H1 (cell line): Measurements from ENCODE around the gene SCN3A. TPM values are rescaled to one million over a fixed set of nuclear protein-coding genes. Genes with fewer than 3 reads are reported as not detected.

Source experiments
- CTCF ChIA-PET: fragments of 300-600 bp; sonication (Branson Sonifier 250); formaldehyde crosslinking; loops from one replicate; lab custom pipeline; 2021; ENCODE audit not compliant: partially characterized antibody; lab: Charles Lee
- POLR2A ChIA-PET: fragments of 300-600 bp; sonication (Branson Sonifier 250); formaldehyde crosslinking; loops from one replicate; lab custom pipeline; 2021; ENCODE audit warnings: inconsistent platforms; ENCODE audit not compliant: partially characterized antibody; lab: Charles Lee
- DNase-seq, 2 experiments: peaks; one replicate each; pipeline versions ENCODE4 v3.0.0 to v3.0.0-alpha.2; 2010 to 2022; ENCODE audit warnings: low spot score in 2 of 2, low read depth in 1 of 2, mixed read lengths in 1 of 2
- FAIRE-seq: peaks from 2 replicates; lab custom pipeline; 2011; peaks lifted over from hg19 to GRCh38; lab: Jason Lieb, UNC
- H2AFZ ChIP-seq: 2 replicates; pipeline ENCODE4 v1.8.1; 2012; ENCODE audit warnings: low read length, inconsistent platforms
- H2AK5ac ChIP-seq: 2 replicates; pipeline ENCODE4 v1.6.1; 2013; ENCODE audit warnings: low read depth, low read length
- H2BK120ac ChIP-seq: replicated peaks from 2 replicates; pipeline ENCODE3; 2013; ENCODE audit warnings: low read depth, low read length, inconsistent platforms
- H2BK12ac ChIP-seq: 2 replicates; pipeline ENCODE4 v1.6.1; 2013; ENCODE audit warnings: low read depth, low read length
- H2BK15ac ChIP-seq: 2 replicates; pipeline ENCODE4 v1.6.1; 2013; ENCODE audit warnings: low read length
- H2BK20ac ChIP-seq: 2 replicates; pipeline ENCODE4 v1.6.1; 2013; ENCODE audit warnings: low read length
- H2BK5ac ChIP-seq: 2 replicates; pipeline ENCODE4 v1.6.1; 2013; ENCODE audit warnings: low read depth, low read length
- H3K14ac ChIP-seq: 2 replicates; pipeline ENCODE4 v1.6.1; 2013; ENCODE audit warnings: inconsistent platforms; ENCODE audit not compliant: insufficient read length
- H3K18ac ChIP-seq: 2 replicates; pipeline ENCODE4 v1.6.1; 2013; ENCODE audit warnings: low read length; ENCODE audit errors: extremely low read depth
- H3K23ac ChIP-seq: 2 replicates; pipeline ENCODE4 v1.6.1; 2013; ENCODE audit warnings: inconsistent platforms; ENCODE audit not compliant: insufficient read length
- H3K23me2 ChIP-seq: 2 replicates; pipeline ENCODE4 v1.6.1; 2013; ENCODE audit warnings: low read depth, low read length
- H3K27ac ChIP-seq: 2 replicates; pipeline ENCODE4 v1.6.1; 2011; ENCODE audit warnings: low read depth, low read length, inconsistent platforms
- H3K27me3 ChIP-seq, 4 experiments: replicated peaks in 1 of 4; 1 replicate in 1 of 4; 2 replicates in 3 of 4; pipeline versions ENCODE4 v1.6.1 to v1.8.1; 2011 to 2013; ENCODE audit warnings: low read length in 3 of 4, mild to moderate bottlenecking in 3 of 4, inconsistent platforms in 2 of 4, mixed read lengths in 2 of 4, moderate library complexity in 1 of 4; ENCODE audit not compliant: control insufficient read depth in 3 of 4, insufficient read depth in 3 of 4; ENCODE audit errors: extremely low read depth in 1 of 4
- H3K36me3 ChIP-seq, 4 experiments: 2 replicates each; pipeline versions ENCODE4 v1.6.1 to v1.8.1; 2011 to 2013; ENCODE audit warnings: mild to moderate bottlenecking in 4 of 4, low read length in 3 of 4, moderate library complexity in 2 of 4, control low read depth in 1 of 4, inconsistent platforms in 1 of 4; ENCODE audit not compliant: insufficient read depth in 4 of 4, control insufficient read depth in 2 of 4
- H3K4ac ChIP-seq: replicated peaks from 2 replicates; pipeline ENCODE3; 2013; ENCODE audit warnings: low read length, low read depth, mixed read lengths, inconsistent platforms; ENCODE audit not compliant: insufficient read length
- H3K4me1 ChIP-seq, 4 experiments: replicated peaks in 1 of 4; 1 replicate in 1 of 4; 2 replicates in 3 of 4; pipeline versions ENCODE4 v1.6.1 to v1.8.1; 2011 to 2013; ENCODE audit warnings: low read length in 3 of 4, inconsistent platforms in 2 of 4, mixed read lengths in 1 of 4; ENCODE audit not compliant: insufficient read depth in 4 of 4, control insufficient read depth in 3 of 4
- H3K4me2 ChIP-seq, 2 experiments: 2 replicates each; pipeline versions ENCODE4 v1.6.1 to v1.8.1; 2011 to 2013; ENCODE audit warnings: low read depth in 2 of 2, low read length in 2 of 2, control low read depth in 1 of 2, inconsistent platforms in 1 of 2, mild to moderate bottlenecking in 1 of 2; ENCODE audit not compliant: insufficient read depth in 1 of 2
- H3K4me3 ChIP-seq, 4 experiments: fragments of 200-600, 300-600 bp in 1 of 4; sonication (generic), shearing (Covaris generic), sonication (Bioruptor Twin) in 1 of 4; 2 replicates each; pipeline versions ENCODE4 v1.5.1 to v1.8.1; 2011 to 2016; ENCODE audit warnings: low read length in 4 of 4, low read depth in 3 of 4, control low read depth in 2 of 4, inconsistent platforms in 2 of 4, mild to moderate bottlenecking in 2 of 4, mixed read lengths in 1 of 4, moderate library complexity in 1 of 4; ENCODE audit not compliant: insufficient read depth in 2 of 4; ENCODE audit errors: extremely low read depth in 1 of 4
- H3K56ac ChIP-seq: replicated peaks from 2 replicates; pipeline ENCODE3; 2013; ENCODE audit warnings: low read depth, mild to moderate bottlenecking, mixed read lengths, low read length, inconsistent platforms; ENCODE audit not compliant: insufficient read length
- H3K79me1 ChIP-seq: 2 replicates; pipeline ENCODE4 v1.6.1; 2013; ENCODE audit warnings: low read depth, low read length, control low read depth
- H3K79me2 ChIP-seq, 2 experiments: 2 replicates each; pipeline versions ENCODE4 v1.6.1 to v1.8.1; 2012 to 2013; ENCODE audit warnings: low read length in 2 of 2, mild to moderate bottlenecking in 2 of 2, inconsistent platforms in 1 of 2; ENCODE audit not compliant: insufficient read depth in 2 of 2, control insufficient read depth in 1 of 2
- H3K9ac ChIP-seq, 4 experiments: replicated peaks in 1 of 4; 1 replicate in 1 of 4; 2 replicates in 3 of 4; pipeline versions ENCODE4 v1.6.1 to v1.8.1; 2011 to 2013; ENCODE audit warnings: low read depth in 3 of 4, low read length in 3 of 4, control low read depth in 2 of 4, mild to moderate bottlenecking in 2 of 4, moderate library complexity in 2 of 4, inconsistent platforms in 1 of 4; ENCODE audit errors: extremely low read depth in 1 of 4
- H3K9me3 ChIP-seq, 2 experiments: 2 replicates each; pipeline versions ENCODE4 v1.6.1 to v1.8.1; 2012 to 2013; ENCODE audit warnings: mild to moderate bottlenecking in 2 of 2, moderate library complexity in 2 of 2, control low read depth in 1 of 2, inconsistent platforms in 1 of 2, low read depth in 1 of 2, low read length in 1 of 2, mixed read lengths in 1 of 2; ENCODE audit not compliant: insufficient read depth in 2 of 2
- H4K20me1 ChIP-seq, 2 experiments: replicated peaks in 1 of 2; 2 replicates each; pipeline versions ENCODE3 to v1.8.1; 2011 to 2013; ENCODE audit warnings: inconsistent platforms in 2 of 2, low read length in 2 of 2, mild to moderate bottlenecking in 1 of 2; ENCODE audit not compliant: insufficient read depth in 2 of 2, control insufficient read depth in 1 of 2
- H4K5ac ChIP-seq: 2 replicates; pipeline ENCODE4 v1.6.1; 2013; ENCODE audit warnings: low read length, low read depth, mixed read lengths, inconsistent platforms; ENCODE audit not compliant: insufficient read length
- H4K8ac ChIP-seq: 2 replicates; pipeline ENCODE4 v1.8.0; 2013; ENCODE audit warnings: mild to moderate bottlenecking, moderate library complexity, low read length, inconsistent platforms; ENCODE audit not compliant: insufficient read depth; ENCODE audit errors: extremely low read depth
- H4K91ac ChIP-seq: replicated peaks from 2 replicates; pipeline ENCODE3; 2013; ENCODE audit warnings: low read length, mixed read lengths, inconsistent platforms; ENCODE audit not compliant: insufficient read length
- KDM4A ChIP-seq: IDR thresholded peaks from one replicate; pipeline ENCODE4 v1.7.1; 2012; ENCODE audit warnings: low read depth, mild to moderate bottlenecking, moderate library complexity, low read length, inconsistent platforms; ENCODE audit not compliant: severe bottlenecking
- POLR2AphosphoS5 ChIP-seq: IDR thresholded peaks from 2 replicates; pipeline ENCODE4 v1.6.1; 2011; ENCODE audit warnings: low read depth, low read length
- POU5F1 ChIP-seq: IDR thresholded peaks from 2 replicates; pipeline ENCODE4 v1.6.1; 2011; ENCODE audit warnings: low read depth, mild to moderate bottlenecking, low read length, moderate library complexity
- TCF12 ChIP-seq: IDR thresholded peaks from 2 replicates; pipeline ENCODE4 v1.6.1; 2011; ENCODE audit warnings: low read depth, mild to moderate bottlenecking, low read length
- WGBS, 2 experiments: shearing (Covaris generic) in 1 of 2; methylation state at CpG; one replicate each; pipeline versions ENCODE4 v1.1.6 to v1.1.7; 2013 to 2015; ENCODE audit warnings: low lambda C conversion rate in 2 of 2, mixed read lengths in 2 of 2, inconsistent platforms in 1 of 2, low coverage in 1 of 2, missing lambda C conversion rate in 1 of 2; ENCODE audit not compliant: insufficient replicate concordance in 2 of 2, insufficient coverage in 1 of 2, insufficient read length in 1 of 2; ENCODE audit errors: extremely low coverage in 1 of 2, missing lambda C conversion rate in 1 of 2; 5-methylcytosine and 5-hydroxymethylcytosine counted together
- polyA plus RNA-seq, 7 experiments: library from polyadenylated mRNA; depleted of rRNA in 3 of 7; stranded (reverse) in 5 of 7; unstranded in 2 of 7; fragments of >200 nt in 5 of 7; fragments of 200-250 nt in 2 of 7; gene quantifications; 1 replicate in 5 of 7; 2 replicates in 1 of 7; 4 replicates in 1 of 7; pipeline versions ENCODE4 v1.2.1 to v1.2.3, GENCODE V29; 2011 to 2013; ENCODE audit warnings: missing spikeins in 2 of 7, mixed read lengths in 2 of 7
- total RNA-seq: library from RNA; stranded (reverse); fragmentation: NEBNext Ultra II Directional; extraction: Animal tissue kit (Norgen Biotek cat#: 25700); gene quantifications from 2 replicates; pipeline ENCODE4 v1.2.1, GENCODE V29; 2021

SCN3A gene
- total and polyA plus RNA-seq, 2 of the 8 experiments (the other 6 are each of a cell fraction or from before 2014, with no cell fraction given): 0.02 TPM; not detected in 1

DNA sequence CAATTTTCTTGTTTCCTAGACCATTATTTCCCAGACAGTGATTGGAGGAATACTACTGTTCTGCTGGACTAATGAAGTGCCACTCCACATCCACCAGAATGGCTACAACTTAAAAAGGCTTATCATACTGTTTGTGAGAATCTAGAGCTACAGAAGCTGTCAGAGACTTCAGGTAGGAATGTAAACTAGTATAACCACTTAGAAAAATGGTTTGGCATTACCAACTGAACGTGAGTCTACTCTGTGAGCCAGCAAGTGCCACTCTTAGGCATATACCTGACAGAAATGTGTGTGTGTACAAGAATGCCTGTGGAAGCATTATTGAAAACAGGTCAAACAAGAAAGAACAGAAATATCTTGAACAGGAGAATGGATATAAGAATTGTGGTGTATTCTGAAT is 4.2 kb upstream of the SCN3A start:
- no peak overlapping the region for H3K4me3 ChIP-seq
- CTCF ChIA-PET: interaction anchor here (0.8 to 16.5 kb wide), 7 partner anchors 10 to 192 kb away, joined by 3 to 218 read pairs (median 4); partner anchors contain the start of gene SCN2A

More for the DNA sequence above, 4.2 kb upstream of the SCN3A start:
- Histone ChIP-seq H4K5ac (no peak overlapping the region), H3K18ac (no peak overlapping the region), H3K56ac (no peak overlapping the region), H4K91ac (no peak overlapping the region), H2AFZ (no peak overlapping the region), H3K23ac (no peak overlapping the region), H3K79me1 (no peaks in the 10 kb centered on the region), H2BK5ac (no peak overlapping the region), H3K27ac (no peak overlapping the region), H2AK5ac (no peak overlapping the region), H2BK120ac (no peak overlapping the region), H3K4me2 (no peak overlapping the region), H3K4me1 (no peaks in the 10 kb centered on the region), H3K79me2 (no peaks in the 10 kb centered on the region), H3K9me3 (no peaks in the 10 kb centered on the region), H2BK12ac (no peak overlapping the region), H3K14ac (no peak overlapping the region), H2BK20ac (no peak overlapping the region), H4K8ac (no peak overlapping the region), H2BK15ac (no peak overlapping the region), H3K9ac (no peak overlapping the region), H3K27me3 (no peaks in the 10 kb centered on the region), H3K23me2 (no peaks in the 10 kb centered on the region), H4K20me1 (no peaks in the 10 kb centered on the region), H3K4ac (no peak overlapping the region), H3K36me3 (no peaks in the 10 kb centered on the region)
- 92% methylated on average over 1 of the region's 1 CpG; no CpG with 5 or more reads in 1 of the 2 experiments for WGBS, 2 experiments
- no peak for DNase-seq
- FAIRE-seq: no peak
- POLR2A ChIA-PET: no interaction called here
- no peak for TF ChIP-seq POU5F1
- TF ChIP-seq TCF12: no peak
- no peak for TF ChIP-seq POLR2AphosphoS5
- no peak for TF ChIP-seq KDM4A
